DMS153 (cell line): ENCODE measurements around the gene RAB5A.
"Not testable (repeated sequence)": the region's sequence is repeated elsewhere in the genome, so short reads cannot be mapped to it uniquely, and the experiment has no call there.

Source experiments
- DNase-seq: peaks from one replicate; lab custom pipeline; 2025; lab: John Stamatoyannopoulos, UW

Gene RAB5A

GRCh38 chr3:20028905-20029331 is 82.0 kb downstream of the RAB5A start:
- no peak for DNase-seq

- DNase-seq: not testable (repeated sequence)
Measured at GRCh38 chr3:20031939-20032338, 85.0 kb downstream of the RAB5A start.
